GM12878 (cell line): ENCODE data around the gene MGA. TPM values are rescaled to one million over a fixed set of nuclear protein-coding genes. Genes with fewer than 3 reads are reported as not detected.

ENCODE experiments used
- CBFB ChIP-seq: IDR thresholded peaks from 2 replicates; pipeline ENCODE4 v1.6.1; 2016; ENCODE audit warnings: antibody characterized with exemption, low read depth
- CBX5 ChIP-seq: sonication (generic); IDR thresholded peaks from 2 replicates; pipeline ENCODE4 v1.6.1; 2016; ENCODE audit warnings: low read depth, moderate library complexity, mild to moderate bottlenecking, inconsistent platforms
- DPF2 ChIP-seq: fragments of 450-650 bp; IDR thresholded peaks from 2 replicates; pipeline ENCODE4 v1.6.1; 2017; ENCODE audit warnings: mild to moderate bottlenecking
- IKZF2 ChIP-seq, 2 experiments: fragments of 450-650 bp; IDR thresholded peaks; 2 replicates each; pipeline ENCODE4 v1.6.1; 2017; ENCODE audit warnings: mild to moderate bottlenecking in 2 of 2, moderate library complexity in 2 of 2
- MXI1 ChIP-seq: fragments of 150-350 bp; IDR thresholded peaks from 2 replicates; pipeline ENCODE4 v1.6.1; 2011; ENCODE audit warnings: low read depth, mild to moderate bottlenecking, inconsistent platforms, low read length, improper control_type of control experiment
- MYB ChIP-seq: fragments of 150-350 bp; IDR thresholded peaks from 2 replicates; pipeline ENCODE4 v1.6.1; 2014; ENCODE audit warnings: mild to moderate bottlenecking, low read depth, low read length, borderline replicate concordance
- NR2C1 ChIP-seq: fragments of 450-650 bp; IDR thresholded peaks from 2 replicates; pipeline ENCODE4 v1.6.1; 2017; ENCODE audit warnings: antibody characterized with exemption, mild to moderate bottlenecking, moderate library complexity
- PAX8 ChIP-seq: fragments of 450-650 bp; IDR thresholded peaks from 2 replicates; pipeline ENCODE4 v1.6.1; 2017; ENCODE audit warnings: mild to moderate bottlenecking, moderate library complexity
- PML ChIP-seq: IDR thresholded peaks from 2 replicates; pipeline ENCODE4 v1.6.1; 2012; ENCODE audit warnings: low read length, inconsistent platforms
- RUNX3 ChIP-seq: IDR thresholded peaks from 2 replicates; pipeline ENCODE4 v1.6.1; 2012; ENCODE audit warnings: low read length, inconsistent platforms
- SKIL ChIP-seq: fragments of 450-650 bp; IDR thresholded peaks from 2 replicates; pipeline ENCODE4 v1.6.1; 2017; ENCODE audit warnings: mild to moderate bottlenecking, low read depth, inconsistent platforms; ENCODE audit not compliant: poor library complexity, severe bottlenecking
- SMAD1 ChIP-seq: fragments of 450-650 bp; IDR thresholded peaks from 2 replicates; pipeline ENCODE4 v1.6.1; 2018; ENCODE audit warnings: mild to moderate bottlenecking, low read depth; ENCODE audit not compliant: partially characterized antibody
- SP1 ChIP-seq: IDR thresholded peaks from one replicate; pipeline ENCODE4 v1.6.1; 2011; ENCODE audit warnings: low read depth, low read length
- SUZ12 ChIP-seq: fragments of 200-600 bp; sonication (generic); IDR thresholded peaks from one replicate; pipeline ENCODE4 v1.6.1; 2018; ENCODE audit warnings: antibody characterized with exemption, mild to moderate bottlenecking; ENCODE audit not compliant: unreplicated experiment
- ZBTB11 ChIP-seq: fragments of 450-650 bp; formaldehyde crosslinking; IDR thresholded peaks from 2 replicates; pipeline ENCODE4 v1.5.0; 2022; ENCODE audit warnings: mild to moderate bottlenecking, missing genetic modification characterization
- ZNF592 ChIP-seq: fragments of 450-650 bp; IDR thresholded peaks from 2 replicates; pipeline ENCODE4 v1.6.1; 2017; ENCODE audit warnings: mild to moderate bottlenecking, moderate library complexity
- polyA plus RNA-seq, 11 experiments: library from polyadenylated mRNA; depleted of rRNA in 4 of 11; unstranded in 6 of 11; stranded (reverse) in 5 of 11; fragments of >200 nt; fragmentation: Nextera tagmentation in 4 of 11; fragmentation: Illumina TruSeq in 1 of 11; extraction: Ambion mirVana in 4 of 11; extraction: Trizol in 1 of 11; gene quantifications; 1 replicate in 1 of 11; 2 replicates in 10 of 11; pipeline versions ENCODE4 v1.2.1 to v1.2.3, GENCODE V29; 2011 to 2016; ENCODE audit warnings: inconsistent platforms in 2 of 11, missing spikeins in 2 of 11, low read depth in 1 of 11
- total RNA-seq, 4 experiments: library from RNA; depleted of rRNA in 3 of 4; stranded (reverse); fragments of >200 nt in 3 of 4; fragmentation: Illumina TruSeq in 1 of 4; extraction: Trizol in 1 of 4; gene quantifications; 2 replicates each; pipeline versions ENCODE4 v1.2.1 to v1.2.3, GENCODE V29; 2013 to 2021
- TF ChIP-seq, protein P1 (sequence below): fragments of 450-650 bp; IDR thresholded peaks from 2 replicates; pipeline ENCODE4 v1.6.1; 2016; ENCODE audit warnings: mild to moderate bottlenecking

MGA gene
- total and polyA plus RNA-seq, 10 of the 15 experiments (the other 5 are each of a cell fraction or from before 2014, with no cell fraction given), result 2.6 to 29.6 (median 17.0) TPM

DNA sequence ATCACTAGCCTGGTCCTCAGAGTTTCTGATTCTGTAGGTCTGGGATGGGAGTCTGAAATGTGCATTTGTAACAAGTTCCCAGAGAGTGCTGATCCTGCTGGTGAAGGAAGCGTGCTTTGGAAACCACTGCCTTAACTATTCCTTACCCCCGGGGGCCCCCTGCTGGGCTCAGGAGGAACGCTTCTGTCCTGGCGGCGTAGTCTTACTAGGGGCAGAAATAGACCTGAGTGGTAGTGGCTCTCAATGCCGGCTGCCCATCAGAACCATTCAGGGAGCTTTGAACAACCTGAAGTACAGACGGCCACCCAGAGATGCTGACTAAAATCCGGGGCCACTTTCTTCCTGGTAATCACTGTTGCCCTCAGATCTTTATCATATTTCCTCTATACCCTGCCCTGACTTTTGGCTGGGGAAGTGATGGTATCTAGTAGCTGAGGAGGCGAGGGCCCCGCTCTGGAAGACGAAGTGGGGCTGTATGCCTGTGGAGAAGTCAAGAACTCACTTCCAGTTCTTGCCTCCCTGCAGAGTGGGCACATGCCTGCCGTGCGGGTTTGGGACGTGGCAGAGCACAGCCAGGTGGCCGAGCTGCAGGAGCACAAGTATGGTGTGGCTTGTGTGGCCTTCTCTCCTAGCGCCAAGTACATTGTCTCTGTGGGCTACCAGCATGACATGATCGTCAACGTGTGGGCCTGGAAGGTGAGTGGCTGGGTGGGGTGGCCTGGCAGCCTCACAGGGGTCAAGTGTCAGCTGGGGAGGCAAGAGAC is 151.4 kb downstream of the MGA start (continued):
- TF ChIP-seq NR2C1 (no peak), SKIL (peak; percentile 31), RUNX3 (peak; percentile 51), MYB (no peak), SMAD1 (no peak), IKZF2 (IDR thresholded peaks at IDR 0.05) (peak; percentile 22 to 23; a peak in 1 of 4 replicates), MXI1 (no peak), SP1 (no peak), CBX5 (no peak), ZNF592 (peak; percentile 62; the same call in 1 of the 2 replicates), DPF2 (no peak), PAX8 (no peak), CBFB (peak; percentile 39; the same call in 1 of the 2 replicates), PML (no peak), ZBTB11 (CRISPR knock-in tag) (no peak), SUZ12 (no peak)
- TF ChIP-seq, protein P1, sequence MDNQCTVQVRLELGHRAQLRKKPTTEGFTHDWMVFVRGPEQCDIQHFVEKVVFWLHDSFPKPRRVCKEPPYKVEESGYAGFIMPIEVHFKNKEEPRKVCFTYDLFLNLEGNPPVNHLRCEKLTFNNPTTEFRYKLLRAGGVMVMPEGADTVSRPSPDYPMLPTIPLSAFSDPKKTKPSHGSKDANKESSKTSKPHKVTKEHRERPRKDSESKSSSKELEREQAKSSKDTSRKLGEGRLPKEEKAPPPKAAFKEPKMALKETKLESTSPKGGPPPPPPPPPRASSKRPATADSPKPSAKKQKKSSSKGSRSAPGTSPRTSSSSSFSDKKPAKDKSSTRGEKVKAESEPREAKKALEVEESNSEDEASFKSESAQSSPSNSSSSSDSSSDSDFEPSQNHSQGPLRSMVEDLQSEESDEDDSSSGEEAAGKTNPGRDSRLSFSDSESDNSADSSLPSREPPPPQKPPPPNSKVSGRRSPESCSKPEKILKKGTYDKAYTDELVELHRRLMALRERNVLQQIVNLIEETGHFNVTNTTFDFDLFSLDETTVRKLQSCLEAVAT, result 0 out of 2 replicates have a peak, but pooled peaks have one; percentile 28
